NOMO-1 (cell line): ENCODE measurements around the gene RBM8A.

Experiments used
- DNase-seq, 2 experiments: peaks; one replicate each; lab custom pipeline; 2025; ENCODE audit not compliant: unreplicated experiment in 2 of 2; lab: John Stamatoyannopoulos, UW

The RBM8A gene

DNA sequence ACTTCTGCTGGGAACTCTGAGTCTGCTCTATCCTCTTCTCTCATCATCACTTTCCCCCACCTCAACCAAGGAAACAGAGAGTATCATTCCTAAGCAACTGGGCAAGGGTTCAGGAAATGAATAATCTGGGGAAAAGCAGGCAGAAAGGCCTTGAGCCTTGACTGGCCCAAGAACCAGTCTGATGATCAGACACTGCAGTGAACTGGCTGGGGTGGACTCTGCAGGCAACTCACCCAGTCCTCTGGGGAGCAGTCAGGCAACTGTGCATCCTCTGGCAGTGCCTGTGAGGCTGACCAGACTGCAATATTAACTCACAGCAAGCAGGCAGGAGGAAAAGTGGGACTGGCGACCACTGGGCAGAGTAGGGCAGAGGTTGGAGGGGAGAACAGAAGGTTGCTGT, 42.6 kb downstream of the RBM8A start:
- DNase-seq = no peak

DNA sequence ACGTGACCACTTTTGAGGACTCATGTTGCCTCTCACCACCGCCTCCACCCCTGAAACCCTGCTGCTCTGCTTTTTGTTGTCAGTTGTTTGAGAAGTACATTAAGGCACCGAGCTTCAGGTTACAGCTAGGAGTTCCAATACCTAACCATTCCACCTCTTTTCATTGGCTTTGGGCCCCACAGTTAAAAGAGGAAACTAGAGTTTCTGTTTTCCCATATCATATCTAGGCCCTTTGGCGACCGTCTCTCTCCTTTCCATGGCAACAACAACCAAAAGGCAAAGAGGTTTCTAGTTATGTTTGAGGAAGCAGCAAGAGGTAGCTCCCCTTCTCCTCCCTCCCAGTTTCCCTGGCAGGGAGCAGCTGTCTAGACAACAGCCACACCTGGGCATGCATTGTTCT, 47.5 kb downstream of the RBM8A start:
- DNase-seq = peak; percentile 3 to 8

DNA sequence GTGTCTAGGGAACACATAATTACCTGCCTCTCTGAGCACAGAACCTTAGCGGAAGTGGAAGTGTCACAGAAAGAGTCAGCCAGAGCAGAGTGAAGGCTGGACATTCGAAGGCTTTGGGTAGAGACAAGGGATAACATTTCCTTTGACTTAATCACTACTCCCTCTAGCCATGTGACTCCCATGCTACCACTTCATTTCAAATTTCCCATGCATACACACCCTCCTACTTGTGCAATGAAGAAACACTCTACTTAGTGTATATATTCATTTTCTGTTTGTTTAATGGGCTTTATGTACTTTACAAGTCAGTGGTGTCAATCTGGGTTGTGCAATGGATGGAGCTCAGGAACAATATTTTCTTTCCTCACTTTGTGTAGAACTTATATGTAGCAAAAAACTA, 48.6 kb downstream of the RBM8A start:
- DNase-seq = no peak

DNA sequence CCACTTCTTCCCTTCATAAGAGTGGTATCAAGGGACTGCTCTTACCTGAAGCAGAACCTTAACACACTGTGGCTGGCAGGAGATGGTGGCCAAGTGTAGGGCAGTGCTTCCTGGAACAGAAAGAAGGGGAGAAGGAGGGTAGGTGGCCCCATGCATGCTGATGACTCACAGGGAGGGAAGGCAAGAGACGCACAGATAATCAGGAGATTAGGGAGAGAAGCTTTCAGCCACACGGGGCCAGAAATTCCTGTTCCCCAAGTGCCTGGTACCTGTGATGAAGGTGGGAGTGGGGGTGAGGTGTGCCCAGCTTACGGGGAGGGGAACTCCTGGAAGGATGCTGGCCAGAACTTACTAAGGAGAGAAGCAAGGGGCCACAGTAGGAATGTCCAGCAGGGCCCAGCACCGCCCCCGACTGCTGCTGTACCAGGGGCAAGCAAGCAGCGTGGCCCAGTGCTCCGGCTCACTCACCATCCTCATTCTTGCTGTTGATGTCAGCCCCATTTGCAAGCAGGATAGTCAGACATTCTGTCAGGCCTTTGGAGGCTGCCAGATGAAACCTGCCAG, 49.3 kb downstream of the RBM8A start:
- no peak for DNase-seq

DNA sequence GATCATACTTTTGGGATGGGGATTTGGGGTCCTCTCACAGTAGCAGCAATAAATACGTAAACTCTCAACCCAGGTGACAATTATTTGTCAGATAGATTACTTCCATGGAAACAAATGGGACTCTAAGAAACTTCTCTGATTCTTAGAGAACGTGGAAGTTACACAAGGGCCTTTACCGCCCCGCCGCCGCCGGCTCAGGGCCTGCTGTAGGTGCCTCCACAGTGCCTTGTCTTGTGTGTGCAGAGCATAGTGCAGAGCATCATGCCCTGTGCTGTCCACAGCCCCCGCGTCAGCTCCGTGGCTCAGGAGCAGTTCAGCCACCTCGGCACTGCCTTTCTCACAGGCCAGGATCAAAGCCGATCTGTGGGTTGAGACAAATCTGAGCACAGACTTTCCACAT, 52.6 kb downstream of the RBM8A start:
- no peak for DNase-seq

DNA sequence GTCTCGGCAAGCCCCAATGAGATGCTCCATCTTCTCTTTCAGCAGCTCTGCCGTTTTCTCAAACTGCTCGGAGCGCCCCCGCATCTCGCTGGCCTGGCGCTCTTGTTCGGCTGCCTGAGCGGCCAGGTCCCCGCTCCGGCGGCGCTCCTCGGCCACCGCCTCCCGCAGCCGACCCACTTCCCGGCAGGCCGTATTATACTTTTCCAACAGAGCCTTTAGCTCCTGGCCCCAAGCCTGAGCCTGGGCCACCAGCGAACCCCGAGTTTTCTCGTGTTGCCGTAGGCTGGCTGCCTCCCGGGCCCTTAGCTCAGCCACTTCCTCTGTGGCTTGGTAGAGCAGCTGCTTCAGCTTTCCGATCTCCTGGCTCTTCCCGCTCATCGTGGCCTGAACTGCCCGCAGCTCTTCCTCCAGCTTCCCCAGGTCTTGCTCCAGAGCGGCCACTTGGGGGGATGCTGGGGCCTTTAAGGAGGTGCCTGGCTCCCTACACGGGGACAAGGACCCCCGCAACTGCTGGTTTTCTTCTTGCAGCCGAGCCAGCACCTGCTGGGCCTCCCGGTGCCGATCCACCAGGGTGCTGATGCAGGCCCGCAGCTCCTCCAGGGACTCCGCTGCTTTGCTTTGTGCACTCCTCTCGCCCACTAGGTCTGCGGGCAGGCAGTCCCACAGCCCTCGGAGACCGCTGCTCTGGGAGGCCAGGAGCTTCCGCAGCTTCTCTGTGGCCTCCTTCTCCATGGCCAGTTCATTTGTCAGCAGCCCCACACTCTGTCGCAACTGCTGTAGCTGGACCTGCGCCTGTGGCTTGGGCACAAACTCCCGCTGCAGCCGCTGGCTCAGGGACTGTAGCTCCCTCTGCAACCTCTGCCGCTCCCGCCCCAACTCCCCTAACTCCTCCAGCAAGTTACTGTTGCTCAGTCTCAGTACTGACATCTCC, 55.0 kb downstream of the RBM8A start:
- DNase-seq = peak; percentile 44 to 48
